Activated naive CD8-positive, alpha-beta T cell treated with anti-CD3 and anti-CD28 coated beads, Interleukin-2, amount 10 ng/mL, durations not matched to agents 7 days and 5 days (primary cell): ENCODE measurements around the gene KLHL25. TPM values are rescaled to one million over a fixed set of nuclear protein-coding genes. Genes with fewer than 3 reads are reported as not detected.
"Not testable (repeated sequence)": the region's sequence is repeated elsewhere in the genome, so short reads cannot be mapped to it uniquely, and the experiment has no call there.

Source experiments
- ATAC-seq: fragments of 150-1000 bp; cut with Tn5 transposase; one replicate; pipeline ENCODE4 v1.10.0; 2021; ENCODE audit warnings: low read depth, moderate library complexity
- POLR2A ChIA-PET: fragments of 350-600 bp; sonication (Branson Sonifier 250); formaldehyde crosslinking; loops from one replicate; lab custom pipeline; 2021; ENCODE audit warnings: antibody characterized with exemption; lab: Charles Lee
- DNase-seq: peaks from one replicate; pipeline ENCODE4 v3.0.0; 2021
- H3K27ac Mint-ChIP-seq: one replicate; pipeline ENCODE4 v1.8.0; 2022; ENCODE audit warnings: mild to moderate bottlenecking, mixed read lengths
- H3K27me3 Mint-ChIP-seq: one replicate; pipeline ENCODE4 v1.8.0; 2022; ENCODE audit warnings: mild to moderate bottlenecking, moderate library complexity, mixed read lengths
- H3K36me3 Mint-ChIP-seq: one replicate; pipeline ENCODE4 v1.8.0; 2021; ENCODE audit warnings: mild to moderate bottlenecking, mixed read lengths
- H3K4me1 Mint-ChIP-seq: one replicate; pipeline ENCODE4 v1.8.0; 2021; ENCODE audit warnings: mixed read lengths
- H3K4me3 Mint-ChIP-seq: one replicate; pipeline ENCODE4 v1.8.0; 2022; ENCODE audit warnings: mild to moderate bottlenecking, moderate library complexity, mixed read lengths
- H3K9me3 Mint-ChIP-seq: one replicate; pipeline ENCODE4 v1.8.0; 2021; ENCODE audit warnings: mixed read lengths
- total RNA-seq, 2 experiments: library from RNA; stranded (reverse); gene quantifications; one replicate each; pipeline ENCODE4 v1.2.3, GENCODE V29; 2021

KLHL25 gene
- total RNA-seq, 2 experiments from 2014 or later, result 6.9 to 7.1 TPM

- H3K4me3 Mint-ChIP-seq, result no peak overlapping the region
- ATAC-seq, result no peak
- no peak for DNase-seq
- no peaks in the 10 kb centered on the region for H3K4me1 Mint-ChIP-seq
- peaks cover 6% of the 10 kb centered on the region for H3K27me3 Mint-ChIP-seq
- POLR2A ChIA-PET, result no interaction called here
- H3K36me3 Mint-ChIP-seq, result no peaks in the 10 kb centered on the region
- H3K27ac Mint-ChIP-seq, result no peak overlapping the region
- H3K9me3 Mint-ChIP-seq, result no peaks in the 10 kb centered on the region
Observed at GRCh38 chr15:85826756-85827515, 32.2 kb upstream of the KLHL25 start.

- H3K4me3 Mint-ChIP-seq, result no peak overlapping the region
- no peak for DNase-seq
- POLR2A ChIA-PET, result no interaction called here
- no peak for ATAC-seq
- peaks cover 7% of the 10 kb centered on the region for H3K27me3 Mint-ChIP-seq
- no peaks in the 10 kb centered on the region for H3K4me1 Mint-ChIP-seq
- H3K9me3 Mint-ChIP-seq, result no peaks in the 10 kb centered on the region
- no peak overlapping the region for H3K27ac Mint-ChIP-seq
- H3K36me3 Mint-ChIP-seq, result no peaks in the 10 kb centered on the region
Observed at GRCh38 chr15:85825719-85826118, 31.0 kb upstream of the KLHL25 start.

DNA sequence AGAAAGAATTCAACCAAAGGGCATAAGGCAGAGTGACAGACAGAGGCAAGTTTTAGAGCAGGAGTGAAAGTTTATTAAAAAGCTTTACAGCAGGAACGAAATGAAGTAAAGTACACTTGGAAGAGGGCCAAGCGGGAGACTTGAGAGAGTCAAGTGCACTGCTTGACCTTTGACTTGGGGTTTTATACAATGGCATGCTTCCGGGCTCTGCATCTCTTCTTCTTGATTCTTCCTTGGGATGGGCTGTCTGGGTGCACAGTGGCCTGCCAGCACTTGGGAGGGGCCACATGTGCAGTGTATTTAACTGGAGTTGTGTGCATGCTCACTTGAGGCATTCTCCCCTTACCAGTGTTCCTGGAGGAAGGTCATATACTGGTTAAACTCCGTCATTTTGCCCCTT lies 30.4 kb upstream of the KLHL25 start:
- Mint-ChIP-seq H3K27me3 (peaks cover 11% of the 10 kb centered on the region), H3K9me3 (no peaks in the 10 kb centered on the region), H3K4me3 (no peak overlapping the region), H3K27ac (no peak overlapping the region), H3K4me1 (no peaks in the 10 kb centered on the region), H3K36me3 (no peaks in the 10 kb centered on the region)
- DNase-seq (no peak), ATAC-seq (no peak)
- POLR2A ChIA-PET, result no interaction called here

- H3K36me3 Mint-ChIP-seq, result no peaks in the 10 kb centered on the region
- peaks cover 6% of the 10 kb centered on the region for H3K27me3 Mint-ChIP-seq
- ATAC-seq (no peak), DNase-seq (no peak)
- H3K4me3 Mint-ChIP-seq, result no peak overlapping the region
- H3K27ac Mint-ChIP-seq, result no peak overlapping the region
- POLR2A ChIA-PET, result no interaction called here
- no peaks in the 10 kb centered on the region for H3K9me3 Mint-ChIP-seq
- no peaks in the 10 kb centered on the region for H3K4me1 Mint-ChIP-seq
Observed at GRCh38 chr15:85821545-85821944, 26.8 kb upstream of the KLHL25 start.

DNA sequence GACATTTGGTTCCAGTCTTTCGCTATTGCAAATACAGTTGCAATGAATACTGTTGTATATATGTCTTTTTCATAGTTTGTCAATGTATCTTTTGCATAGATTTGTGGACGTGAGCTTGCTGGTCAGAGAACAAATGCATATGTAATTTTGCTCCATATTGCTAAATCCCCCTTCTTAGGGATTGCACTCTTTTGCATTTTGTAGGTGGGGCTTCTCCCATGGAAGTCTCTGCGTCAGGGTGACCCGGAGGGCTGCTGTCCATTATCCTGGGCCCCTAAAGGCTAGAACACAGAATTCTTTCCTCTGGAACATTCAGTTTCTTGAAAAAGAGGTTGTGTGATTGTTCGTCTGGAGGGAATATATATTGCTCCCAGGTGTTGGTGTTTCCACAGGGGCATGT lies 25.2 kb upstream of the KLHL25 start:
- POLR2A ChIA-PET, result no interaction called here
- no peaks in the 10 kb centered on the region for H3K36me3 Mint-ChIP-seq
- no peak for ATAC-seq
- no peaks in the 10 kb centered on the region for H3K9me3 Mint-ChIP-seq
- H3K4me1 Mint-ChIP-seq, result no peaks in the 10 kb centered on the region
- H3K27ac Mint-ChIP-seq, result no peak overlapping the region
- no peak for DNase-seq
- H3K27me3 Mint-ChIP-seq, result peaks cover 6% of the 10 kb centered on the region
- no peak overlapping the region for H3K4me3 Mint-ChIP-seq

DNA sequence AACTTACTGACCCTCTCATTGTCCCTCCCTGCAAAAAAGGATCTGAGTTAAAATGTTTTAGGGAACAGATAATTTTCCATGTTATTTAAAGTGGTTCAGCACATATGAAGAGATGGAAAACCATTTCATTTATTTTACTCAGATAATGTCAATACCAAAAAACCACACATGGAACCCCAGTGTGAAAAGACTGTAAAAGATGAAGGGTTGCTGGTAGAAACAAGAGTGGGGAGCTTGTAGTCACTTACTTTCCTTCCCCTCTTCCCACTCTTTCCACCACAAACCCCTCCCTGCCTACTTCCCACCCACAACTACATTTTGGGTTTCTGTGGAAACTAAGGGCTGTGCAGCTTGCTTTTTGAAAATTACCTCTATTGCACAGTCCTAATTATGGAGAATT lies 18.5 kb upstream of the KLHL25 start:
- ATAC-seq (no peak), DNase-seq (no peak)
- Mint-ChIP-seq H3K36me3 (no peaks in the 10 kb centered on the region), H3K9me3 (no peaks in the 10 kb centered on the region), H3K27ac (no peak overlapping the region), H3K27me3 (no peaks in the 10 kb centered on the region), H3K4me3 (no peak overlapping the region), H3K4me1 (peaks cover 2% of the 10 kb centered on the region)
- POLR2A ChIA-PET, result no interaction called here

GRCh38 chr15:85810075-85810474 lies 15.3 kb upstream of the KLHL25 start:
- Mint-ChIP-seq H3K4me1 (peaks cover 2% of the 10 kb centered on the region), H3K27ac (no peak overlapping the region), H3K36me3 (no peaks in the 10 kb centered on the region), H3K9me3 (no peaks in the 10 kb centered on the region), H3K4me3 (no peak overlapping the region), H3K27me3 (no peaks in the 10 kb centered on the region)
- no peak for DNase-seq
- no peak for ATAC-seq
- POLR2A ChIA-PET, result no interaction called here

- no peaks in the 10 kb centered on the region for H3K27me3 Mint-ChIP-seq
- H3K4me3 Mint-ChIP-seq, result no peak overlapping the region
- ATAC-seq (no peak), DNase-seq (no peak)
- no peaks in the 10 kb centered on the region for H3K36me3 Mint-ChIP-seq
- H3K4me1 Mint-ChIP-seq, result peaks cover 1% of the 10 kb centered on the region
- POLR2A ChIA-PET, result no interaction called here
- no peaks in the 10 kb centered on the region for H3K9me3 Mint-ChIP-seq
- H3K27ac Mint-ChIP-seq, result no peak overlapping the region
Observed at GRCh38 chr15:85805420-85805819, 10.7 kb upstream of the KLHL25 start.

DNA sequence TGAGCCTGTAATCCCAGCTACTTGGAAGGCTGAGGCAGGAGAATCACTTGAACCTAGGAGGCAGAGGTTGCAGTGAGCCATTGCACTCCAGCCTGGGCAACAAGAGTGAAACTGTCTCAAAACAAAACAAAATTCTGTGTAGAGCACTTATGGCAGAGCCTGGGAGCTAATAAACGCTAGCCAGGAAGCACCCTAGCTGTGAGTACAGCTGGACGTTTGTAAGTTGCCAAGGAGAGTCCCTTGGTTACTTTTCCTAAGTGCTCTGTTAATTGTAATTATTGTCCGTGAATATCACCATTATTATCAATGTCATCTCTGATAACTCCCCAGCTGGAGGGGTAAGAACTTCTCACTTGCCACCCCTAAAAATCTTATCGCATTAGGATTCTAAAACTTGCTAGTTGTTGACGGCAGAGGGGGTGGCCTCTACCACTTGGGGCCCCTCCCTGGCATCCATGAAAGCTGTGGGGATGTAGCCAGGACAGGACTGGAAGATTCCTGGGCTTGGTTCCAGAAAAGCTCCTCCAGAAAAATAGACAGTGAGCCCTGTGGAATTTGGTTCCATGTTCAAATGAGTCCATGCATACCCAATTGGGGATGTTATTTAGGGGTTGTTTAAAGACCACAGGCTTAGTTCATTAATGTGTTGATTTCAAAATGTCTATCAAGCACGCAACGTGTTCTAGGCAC lies 9.9 kb upstream of the KLHL25 start:
- no peak for DNase-seq
- no peaks in the 10 kb centered on the region for H3K9me3 Mint-ChIP-seq
- H3K4me1 Mint-ChIP-seq, result no peaks in the 10 kb centered on the region
- H3K27ac Mint-ChIP-seq, result no peak overlapping the region
- ATAC-seq, result no peak
- H3K36me3 Mint-ChIP-seq, result no peaks in the 10 kb centered on the region
- POLR2A ChIA-PET, result no interaction called here
- H3K4me3 Mint-ChIP-seq, result no peak overlapping the region
- no peaks in the 10 kb centered on the region for H3K27me3 Mint-ChIP-seq

DNA sequence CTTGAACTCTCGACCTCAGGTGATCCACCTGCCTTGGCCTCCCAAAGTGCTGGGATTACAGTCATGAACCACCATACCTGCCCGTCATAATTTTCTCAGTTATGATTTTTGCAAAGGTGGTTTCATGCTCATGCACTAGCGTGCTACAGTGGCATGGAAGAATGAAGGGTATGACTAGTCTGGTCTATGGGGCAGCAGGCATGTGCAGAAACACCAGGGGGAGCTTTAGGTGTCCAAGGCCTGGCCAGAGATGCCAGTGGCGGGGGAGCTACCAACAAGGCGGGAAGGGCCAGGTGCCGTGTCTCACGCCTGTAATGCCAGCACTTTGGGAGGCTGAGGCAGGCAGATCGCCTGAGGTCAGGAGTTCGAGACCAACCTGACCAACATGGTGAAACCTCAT lies 7.9 kb upstream of the KLHL25 start:
- POLR2A ChIA-PET, H3K4me1 Mint-ChIP-seq, DNase-seq, H3K9me3 Mint-ChIP-seq, H3K27me3 Mint-ChIP-seq, H3K4me3 Mint-ChIP-seq, H3K27ac Mint-ChIP-seq, ATAC-seq, H3K36me3 Mint-ChIP-seq: not testable (repeated sequence)

- Mint-ChIP-seq H3K27ac (no peak overlapping the region), H3K9me3 (no peaks in the 10 kb centered on the region), H3K4me3 (no peak overlapping the region), H3K27me3 (peaks cover 4% of the 10 kb centered on the region), H3K4me1 (no peaks in the 10 kb centered on the region), H3K36me3 (no peaks in the 10 kb centered on the region)
- POLR2A ChIA-PET, result no interaction called here
- ATAC-seq, result no peak
- DNase-seq, result no peak
Observed at GRCh38 chr15:85800478-85801123, 5.9 kb upstream of the KLHL25 start.

GRCh38 chr15:85796371-85796770 lies 1.6 kb upstream of the KLHL25 start:
- not testable (repeated sequence) for H3K36me3 Mint-ChIP-seq, H3K27ac Mint-ChIP-seq, DNase-seq, H3K4me3 Mint-ChIP-seq, ATAC-seq, H3K27me3 Mint-ChIP-seq, H3K9me3 Mint-ChIP-seq
- POLR2A ChIA-PET, result interaction anchor here (1.4 kb wide), 1 partner anchor 10 kb away, joined by 3 read pairs; no protein-coding TSS in a partner anchor
- H3K4me1 Mint-ChIP-seq, result peaks cover 20% of the 10 kb centered on the region

- Mint-ChIP-seq H3K4me1 (peaks cover 20% of the 10 kb centered on the region), H3K27me3 (peaks cover 7% of the 10 kb centered on the region), H3K9me3 (no peaks in the 10 kb centered on the region), H3K4me3 (peak overlapping the region; percentile 89), H3K36me3 (peaks cover 5% of the 10 kb centered on the region), H3K27ac (peak overlapping the region; percentile 88)
- POLR2A ChIA-PET, result interaction anchor here (2.5 kb wide), 1 partner anchor 10 kb away, joined by 17 read pairs; no protein-coding TSS in a partner anchor
- ATAC-seq, result no peak
- no peak for DNase-seq
Observed at GRCh38 chr15:85795337-85796305, 896 bp upstream of the KLHL25 start.
